Measurements from ENCODE around the gene RNF8. TPM values are rescaled to one million over a fixed set of nuclear protein-coding genes. Genes with fewer than 3 reads are reported as not detected.
A peak's percentile ranks its signal among the peaks of the same experiment; 100 is the strongest.

RNF8 gene
- total and polyA plus RNA-seq, 10 of the 15 experiments (the other 5 are each of a cell fraction or from before 2014, with no cell fraction given) = 7.8 to 30.2 (median 23.3) TPM

- TF ChIP-seq, protein P1, sequence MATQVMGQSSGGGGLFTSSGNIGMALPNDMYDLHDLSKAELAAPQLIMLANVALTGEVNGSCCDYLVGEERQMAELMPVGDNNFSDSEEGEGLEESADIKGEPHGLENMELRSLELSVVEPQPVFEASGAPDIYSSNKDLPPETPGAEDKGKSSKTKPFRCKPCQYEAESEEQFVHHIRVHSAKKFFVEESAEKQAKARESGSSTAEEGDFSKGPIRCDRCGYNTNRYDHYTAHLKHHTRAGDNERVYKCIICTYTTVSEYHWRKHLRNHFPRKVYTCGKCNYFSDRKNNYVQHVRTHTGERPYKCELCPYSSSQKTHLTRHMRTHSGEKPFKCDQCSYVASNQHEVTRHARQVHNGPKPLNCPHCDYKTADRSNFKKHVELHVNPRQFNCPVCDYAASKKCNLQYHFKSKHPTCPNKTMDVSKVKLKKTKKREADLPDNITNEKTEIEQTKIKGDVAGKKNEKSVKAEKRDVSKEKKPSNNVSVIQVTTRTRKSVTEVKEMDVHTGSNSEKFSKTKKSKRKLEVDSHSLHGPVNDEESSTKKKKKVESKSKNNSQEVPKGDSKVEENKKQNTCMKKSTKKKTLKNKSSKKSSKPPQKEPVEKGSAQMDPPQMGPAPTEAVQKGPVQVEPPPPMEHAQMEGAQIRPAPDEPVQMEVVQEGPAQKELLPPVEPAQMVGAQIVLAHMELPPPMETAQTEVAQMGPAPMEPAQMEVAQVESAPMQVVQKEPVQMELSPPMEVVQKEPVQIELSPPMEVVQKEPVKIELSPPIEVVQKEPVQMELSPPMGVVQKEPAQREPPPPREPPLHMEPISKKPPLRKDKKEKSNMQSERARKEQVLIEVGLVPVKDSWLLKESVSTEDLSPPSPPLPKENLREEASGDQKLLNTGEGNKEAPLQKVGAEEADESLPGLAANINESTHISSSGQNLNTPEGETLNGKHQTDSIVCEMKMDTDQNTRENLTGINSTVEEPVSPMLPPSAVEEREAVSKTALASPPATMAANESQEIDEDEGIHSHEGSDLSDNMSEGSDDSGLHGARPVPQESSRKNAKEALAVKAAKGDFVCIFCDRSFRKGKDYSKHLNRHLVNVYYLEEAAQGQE (IDR thresholded peaks at IDR 0.05; ENCODE audit: low read depth, low read length) = 0 out of 2 replicates have a peak, but pooled peaks have one; percentile 41
- 0 out of 2 replicates have a peak, but pooled peaks have one; percentile 12 for TF ChIP-seq ZNF24 (IDR thresholded peaks at IDR 0.05)
- TF ChIP-seq RAD21 (IDR thresholded peaks at IDR 0.05; ENCODE audit: insufficient read depth, low read depth, low read length) = no peak
- peak; percentile 62 for TF ChIP-seq SP1 (IDR thresholded peaks at IDR 0.05; ENCODE audit: low read depth, low read length)
- TF ChIP-seq SUPT20H (IDR thresholded peaks at IDR 0.05; ENCODE audit: borderline replicate concordance, control insufficient read depth, low read depth, low read length) = no peak
- TF ChIP-seq SMAD5 (IDR thresholded peaks at IDR 0.05; ENCODE audit: low read depth) = peak; percentile 61; the same call in 1 of the 2 replicates
- TF ChIP-seq STAT3 (IDR thresholded peaks at IDR 0.05; ENCODE audit: low read depth, low read length) = no peak
- peak; percentile 54 for TF ChIP-seq MXI1 (IDR thresholded peaks at IDR 0.05; ENCODE audit: low read depth, low read length)
- no peak for TF ChIP-seq JUNB (IDR thresholded peaks at IDR 0.05)
- 0 out of 2 replicates have a peak, but pooled peaks have one; percentile 42 for TF ChIP-seq ZNF217 (IDR thresholded peaks at IDR 0.05)
- TF ChIP-seq, protein P2, sequence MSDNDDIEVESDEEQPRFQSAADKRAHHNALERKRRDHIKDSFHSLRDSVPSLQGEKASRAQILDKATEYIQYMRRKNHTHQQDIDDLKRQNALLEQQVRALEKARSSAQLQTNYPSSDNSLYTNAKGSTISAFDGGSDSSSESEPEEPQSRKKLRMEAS (IDR thresholded peaks at IDR 0.05; ENCODE audit: low read depth, low read length) = peak; percentile 91
- peak; percentile 50 for TF ChIP-seq NRF1 (conservative IDR thresholded peaks at IDR 0.05; ENCODE audit: low read depth, low read length)
- TF ChIP-seq ATF7 (IDR thresholded peaks at IDR 0.05; ENCODE audit: low read depth) = peak; percentile 97
- no peak for TF ChIP-seq FOS (IDR thresholded peaks at IDR 0.05; ENCODE audit: borderline replicate concordance, extremely low read depth, insufficient read length)
- TF ChIP-seq NR2C2 (IDR thresholded peaks at IDR 0.05; ENCODE audit: borderline replicate concordance, control insufficient read depth, insufficient read length, low read depth) = no peak
- TF ChIP-seq ZBTB11 (CRISPR knock-in tag; IDR thresholded peaks at IDR 0.05) = no peak
- peak; percentile 83 for TF ChIP-seq ESRRA (IDR thresholded peaks at IDR 0.05; ENCODE audit: low read length)
- peak; percentile 87 for TF ChIP-seq LARP7 (IDR thresholded peaks at IDR 0.05)
- peak; percentile 87; the same call in 1 of the 2 replicates for TF ChIP-seq ASH2L (IDR thresholded peaks at IDR 0.05; ENCODE audit: borderline replicate concordance, low read depth)
- no peak for TF ChIP-seq HDAC6 (IDR thresholded peaks at IDR 0.05; ENCODE audit: unreplicated experiment)
- TF ChIP-seq, protein P3, sequence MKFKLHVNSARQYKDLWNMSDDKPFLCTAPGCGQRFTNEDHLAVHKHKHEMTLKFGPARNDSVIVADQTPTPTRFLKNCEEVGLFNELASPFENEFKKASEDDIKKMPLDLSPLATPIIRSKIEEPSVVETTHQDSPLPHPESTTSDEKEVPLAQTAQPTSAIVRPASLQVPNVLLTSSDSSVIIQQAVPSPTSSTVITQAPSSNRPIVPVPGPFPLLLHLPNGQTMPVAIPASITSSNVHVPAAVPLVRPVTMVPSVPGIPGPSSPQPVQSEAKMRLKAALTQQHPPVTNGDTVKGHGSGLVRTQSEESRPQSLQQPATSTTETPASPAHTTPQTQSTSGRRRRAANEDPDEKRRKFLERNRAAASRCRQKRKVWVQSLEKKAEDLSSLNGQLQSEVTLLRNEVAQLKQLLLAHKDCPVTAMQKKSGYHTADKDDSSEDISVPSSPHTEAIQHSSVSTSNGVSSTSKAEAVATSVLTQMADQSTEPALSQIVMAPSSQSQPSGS (IDR thresholded peaks at IDR 0.05; ENCODE audit: low read length) = no peak
- TF ChIP-seq NFIC (IDR thresholded peaks at IDR 0.05; ENCODE audit: low read depth, low read length) = no peak
Measured at GRCh38 chr6:37432916-37433656, 79.3 kb downstream of the RNF8 start, which contains the start of gene CMTR1 (continued).

Data from GM12878 (cell line).